ENCODE measurements around the gene MN1.

DNA sequence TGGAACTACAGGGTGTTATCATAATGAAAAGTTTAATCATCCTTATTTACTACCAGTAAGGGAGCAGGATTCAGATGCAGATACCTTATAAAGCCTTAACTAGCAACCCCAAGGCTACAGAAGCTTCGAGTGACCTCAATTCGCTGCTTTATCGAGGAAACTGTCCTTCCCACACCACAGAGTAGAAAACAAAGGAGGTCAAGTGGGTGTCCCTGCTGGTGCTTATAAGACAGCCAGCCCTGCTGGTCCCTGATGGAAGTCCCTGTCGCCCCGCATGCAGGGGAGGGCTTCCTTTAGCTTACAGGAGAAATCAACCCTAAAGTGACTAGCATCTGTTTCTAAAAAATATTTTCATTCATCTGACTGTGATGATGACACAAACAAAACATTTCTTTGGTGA is 7.3 kb downstream of the MN1 start:
- TF ChIP-seq, protein P1, sequence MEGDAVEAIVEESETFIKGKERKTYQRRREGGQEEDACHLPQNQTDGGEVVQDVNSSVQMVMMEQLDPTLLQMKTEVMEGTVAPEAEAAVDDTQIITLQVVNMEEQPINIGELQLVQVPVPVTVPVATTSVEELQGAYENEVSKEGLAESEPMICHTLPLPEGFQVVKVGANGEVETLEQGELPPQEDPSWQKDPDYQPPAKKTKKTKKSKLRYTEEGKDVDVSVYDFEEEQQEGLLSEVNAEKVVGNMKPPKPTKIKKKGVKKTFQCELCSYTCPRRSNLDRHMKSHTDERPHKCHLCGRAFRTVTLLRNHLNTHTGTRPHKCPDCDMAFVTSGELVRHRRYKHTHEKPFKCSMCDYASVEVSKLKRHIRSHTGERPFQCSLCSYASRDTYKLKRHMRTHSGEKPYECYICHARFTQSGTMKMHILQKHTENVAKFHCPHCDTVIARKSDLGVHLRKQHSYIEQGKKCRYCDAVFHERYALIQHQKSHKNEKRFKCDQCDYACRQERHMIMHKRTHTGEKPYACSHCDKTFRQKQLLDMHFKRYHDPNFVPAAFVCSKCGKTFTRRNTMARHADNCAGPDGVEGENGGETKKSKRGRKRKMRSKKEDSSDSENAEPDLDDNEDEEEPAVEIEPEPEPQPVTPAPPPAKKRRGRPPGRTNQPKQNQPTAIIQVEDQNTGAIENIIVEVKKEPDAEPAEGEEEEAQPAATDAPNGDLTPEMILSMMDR (IDR thresholded peaks at IDR 0.05), result no peak
- no peak for TF ChIP-seq EP300 (IDR thresholded peaks at IDR 0.05)
- no peak for TF ChIP-seq POLR2A (IDR thresholded peaks at IDR 0.05)

Data from sigmoid colon (tissue), 4 donors.